Jurkat, Clone E6-1 (cell line): ENCODE results near the gene ANXA10.
"Not testable (repeated sequence)": the region's sequence is repeated elsewhere in the genome, so short reads cannot be mapped to it uniquely, and the experiment has no call there.

ENCODE experiments used
- DNase-seq: peaks from one replicate; pipeline ENCODE4 v3.0.0-alpha.2; 2011; ENCODE audit warnings: low read depth, low spot score
- H3K4me3 ChIP-seq: 2 replicates; pipeline ENCODE4 v1.5.1; 2011; ENCODE audit warnings: mild to moderate bottlenecking, low read length, control low read depth, moderate library complexity

ANXA10 gene

DNA sequence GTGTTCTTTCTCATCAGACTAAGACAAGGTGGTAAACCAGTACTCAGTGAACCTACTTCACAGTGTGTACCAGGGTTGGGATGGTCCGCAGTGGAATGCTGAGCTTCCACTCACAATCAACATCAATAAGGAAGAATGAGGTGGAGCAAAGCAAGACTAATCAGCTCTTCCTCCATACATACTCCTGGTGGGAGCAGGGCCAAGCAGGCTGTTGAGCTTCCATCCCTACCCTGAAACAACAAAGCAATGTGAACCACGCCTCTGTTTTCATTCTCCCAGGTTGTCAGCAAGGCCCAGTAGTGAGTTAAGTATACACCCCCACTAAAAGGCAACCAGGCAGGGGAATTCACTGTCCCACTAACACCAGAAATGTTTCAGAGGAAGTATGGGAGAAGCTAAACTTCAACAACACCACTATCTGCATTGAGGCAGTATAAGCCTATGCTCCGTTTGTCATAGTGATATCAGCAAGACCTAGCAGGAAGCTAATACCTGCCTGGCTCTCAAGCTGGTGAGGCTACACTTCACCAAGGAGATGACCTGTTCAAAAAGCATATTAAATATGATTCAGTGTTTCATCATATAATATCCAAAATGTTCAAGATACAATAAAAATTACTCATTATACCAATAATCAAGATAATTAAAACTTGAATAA is 116.7 kb downstream of the ANXA10 start:
- DNase-seq: no peak
- H3K4me3 ChIP-seq: no peak overlapping the region

DNA sequence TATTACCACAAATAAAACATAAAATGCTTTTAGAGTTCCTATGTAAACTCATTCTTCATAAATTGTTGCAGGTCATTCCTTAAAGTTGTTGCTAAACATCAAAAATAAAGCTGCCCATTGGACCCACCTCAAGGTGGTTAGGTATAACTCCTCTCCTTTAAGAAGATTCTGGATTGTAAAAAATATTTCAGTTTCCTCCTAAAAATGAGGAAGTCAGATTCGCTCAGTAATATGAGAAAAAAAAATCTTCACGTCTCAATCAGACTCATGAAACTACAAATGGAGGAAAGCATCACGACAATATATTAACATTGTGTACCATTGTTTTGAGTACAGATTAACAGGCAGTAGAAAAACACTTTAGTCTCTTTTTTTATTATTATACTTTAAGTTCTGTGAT is 120.3 kb downstream of the ANXA10 start:
- no peak for DNase-seq
- no peak overlapping the region for H3K4me3 ChIP-seq

- DNase-seq, H3K4me3 ChIP-seq: not testable (repeated sequence)
Observed at GRCh38 chr4:168213511-168213910, 121.2 kb downstream of the ANXA10 start.

GRCh38 chr4:168218645-168219044 is 126.3 kb downstream of the ANXA10 start:
- no peak for DNase-seq
- H3K4me3 ChIP-seq: no peak overlapping the region

DNA sequence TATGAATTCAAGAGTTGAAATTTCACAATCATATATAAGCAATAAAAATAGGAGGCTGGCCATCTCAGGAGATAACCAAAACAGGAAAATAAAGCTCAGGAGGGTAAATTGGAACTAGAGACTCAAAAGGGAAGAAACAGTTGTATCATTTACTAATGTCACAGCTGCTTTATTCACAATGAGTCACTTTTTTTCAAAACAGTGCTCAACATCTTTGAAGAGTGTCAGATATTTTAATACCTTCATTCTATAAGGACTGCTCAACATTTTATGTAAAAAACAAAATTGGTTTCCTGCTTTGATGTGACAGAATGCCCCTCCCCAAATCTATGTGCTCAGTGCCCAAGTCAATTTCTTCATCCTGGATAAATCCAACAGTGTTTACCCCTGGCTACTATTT is 128.6 kb downstream of the ANXA10 start:
- no peak overlapping the region for H3K4me3 ChIP-seq
- DNase-seq: no peak

DNA sequence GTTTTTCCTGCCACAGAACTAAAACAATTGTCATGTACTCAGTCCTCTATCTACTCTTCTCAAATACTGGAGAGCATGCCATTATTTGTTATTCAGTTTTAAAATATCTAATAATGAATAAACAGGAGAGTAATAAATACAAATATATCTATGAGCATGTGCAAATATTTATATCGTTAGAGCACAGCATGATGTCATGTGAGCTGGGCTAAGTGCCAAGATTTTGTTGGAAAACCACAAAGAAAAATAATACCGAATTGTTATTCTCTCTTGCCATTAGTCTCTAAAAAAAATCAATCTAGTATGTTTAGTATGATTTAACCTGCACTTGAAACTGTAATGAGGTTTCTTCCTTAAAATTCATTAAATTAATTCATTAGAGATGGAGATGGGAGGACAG is 129.0 kb downstream of the ANXA10 start:
- DNase-seq: no peak

More for the DNA sequence above, 129.0 kb downstream of the ANXA10 start:
- H3K4me3 ChIP-seq: no peak overlapping the region
